ENCODE data around the gene E2F8. TPM values are rescaled to one million over a fixed set of nuclear protein-coding genes. Genes with fewer than 3 reads are reported as not detected.

The E2F8 gene
- total and polyA plus RNA-seq, 2 donors (not counting 3 experiments of a cell fraction or from before 2014, with no cell fraction given) = 6.5 to 19.1 TPM

GRCh38 chr11:19237381-19237780, 3.4 kb downstream of the E2F8 start:
- dilution Hi-C loops (cut with MboI; ENCODE audit: extremely low pct_ligation_motif_present, low sequenced_read_pairs) = no loop called here
- H3K9me1 ChIP-seq (replicated peaks; ENCODE audit: control insufficient read depth, extremely low read depth, insufficient read depth, low read length) = no peaks in the 10 kb centered on the region
- no TSS peak for BruUV-seq (replicated peaks)
- ChIA-PET CTCF (interaction anchor here (1.3 to 4.2 kb wide), 4 partner anchors 14 to 160 kb away, joined by 3 to 15 read pairs (median 4); no protein-coding TSS in a partner anchor), POLR2A (no interaction called here)
- no peak overlapping the region for H3K4me3 ChIP-seq (replicated peaks in 1 of 3; ENCODE audit: insufficient read depth in 1 of 3, low read depth in 1 of 3, low read length in 3 of 3)
- no peak overlapping the region for H3K27ac ChIP-seq (ENCODE audit: insufficient read depth, low read depth, low read length)
- DNase-seq (ENCODE audit: low read depth, low spot score) (no peak), FAIRE-seq (no peak)
- H3K27me3 ChIP-seq (ENCODE audit: control insufficient read depth in 2 of 2, insufficient read depth in 2 of 2, low read length in 2 of 2) = no peaks in the 10 kb centered on the region
- H4K20me1 ChIP-seq (replicated peaks; ENCODE audit: control insufficient read depth, extremely low read depth, insufficient read depth, low read length) = no peaks in the 10 kb centered on the region
- H2AFZ ChIP-seq (ENCODE audit: low read depth, low read length) = no peak overlapping the region
- H3K4me2 ChIP-seq (ENCODE audit: insufficient read depth, low read length) = no peak overlapping the region
- H3K36me3 ChIP-seq (ENCODE audit: control insufficient read depth in 2 of 2, extremely low read depth in 1 of 2, insufficient read depth in 2 of 2, low read length in 2 of 2) = peaks cover 0 to 9% of the 10 kb centered on the region in 2 experiments
- TF ChIP-seq CTCF (IDR thresholded peaks at IDR 0.05; ENCODE audit: extremely low read depth in 1 of 2, insufficient read depth in 1 of 2, low read depth in 1 of 2, low read length in 2 of 2) = no peak
- TF ChIP-seq, protein P1, sequence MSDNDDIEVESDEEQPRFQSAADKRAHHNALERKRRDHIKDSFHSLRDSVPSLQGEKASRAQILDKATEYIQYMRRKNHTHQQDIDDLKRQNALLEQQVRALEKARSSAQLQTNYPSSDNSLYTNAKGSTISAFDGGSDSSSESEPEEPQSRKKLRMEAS (IDR thresholded peaks at IDR 0.05; ENCODE audit: insufficient read depth, insufficient read length) = no peak
- TF ChIP-seq EZH2 (IDR thresholded peaks at IDR 0.05; ENCODE audit: borderline replicate concordance, low read depth, low read length, severe bottlenecking) = no peak
- TF ChIP-seq POLR2AphosphoS5 (IDR thresholded peaks at IDR 0.05; ENCODE audit: insufficient read depth, low read depth, low read length) = no peak
- no peak for TF ChIP-seq GATA2 (IDR thresholded peaks at IDR 0.05; ENCODE audit: insufficient read depth, insufficient read length, low read depth, low read length)
- no peak for TF ChIP-seq MYC (IDR thresholded peaks at IDR 0.05; ENCODE audit: low read depth, low read length)
- no peak for TF ChIP-seq JUN (IDR thresholded peaks at IDR 0.05; ENCODE audit: borderline replicate concordance, insufficient read depth, insufficient read length, low read depth)
- no peak for TF ChIP-seq FOS (IDR thresholded peaks at IDR 0.05; ENCODE audit: borderline replicate concordance, insufficient read depth, low read length)
- TF ChIP-seq POLR2A (IDR thresholded peaks at IDR 0.05; ENCODE audit: low read depth, low read length) = no peak
- intact Hi-C loops (cut with micrococcal nuclease) = no loop called here
- H3K79me2 ChIP-seq (ENCODE audit: control insufficient read depth, insufficient read depth, low read length) = peaks cover 34% of the 10 kb centered on the region
- H3K4me1 ChIP-seq (ENCODE audit: control insufficient read depth, extremely low read depth, insufficient read depth, low read length) = peaks cover 32% of the 10 kb centered on the region
- H3K9me3 ChIP-seq (replicated peaks; ENCODE audit: control insufficient read depth, insufficient read depth, low read length) = no peaks in the 10 kb centered on the region
- no peak overlapping the region for H3K9ac ChIP-seq (replicated peaks; ENCODE audit: extremely low read depth, insufficient read depth, low read length)

Measured in endothelial cell of umbilical vein (primary cell).